A549 treated with Hydrocortisone at 1 μM for 4 hours (cell line): ENCODE data around the gene SCRN3. TPM values are rescaled to one million over a fixed set of nuclear protein-coding genes. Genes with fewer than 3 reads are reported as not detected.

ENCODE experiments used
- total RNA-seq: library from RNA; stranded (reverse); fragments of 200-300 nt; extraction: Qiagen RNA extraction; gene quantifications from 5 replicates; pipeline ENCODE4 v1.2.3, GENCODE V29; 2022

Gene SCRN3
- total RNA-seq: 13.9 to 17.4 TPM (median 14.9 TPM) in 5 replicates

GRCh38 chr2:174395284-174395968 is at the start of gene SCRN3:
TSS of gene SCRN3 (plus strand) at chr2:174395730. CDS start at chr2:174398284, 2,554 bp downstream.

Other genes with a start within 250 kb of the SCRN3 start
- gene OLA1, start 147.2 kb upstream of the SCRN3 start, total RNA-seq: 109 to 131 TPM (median 122 TPM) in 5 replicates
- 1.3 to 2.1 TPM (median 1.7 TPM) in 5 replicates for gene SP9, start 60.8 kb upstream of the SCRN3 start, total RNA-seq
- 0.13 to 0.74 TPM (median 0.44 TPM) in 5 replicates for gene GPR155, start 91.3 kb downstream of the SCRN3 start, total RNA-seq
- 16.2 to 26.6 TPM (median 22.8 TPM) in 5 replicates for gene WIPF1, start 202.1 kb downstream of the SCRN3 start, total RNA-seq